Stimulated activated CD4-positive, alpha-beta T cell treated with anti-CD3 and anti-CD28 coated beads, TNF-alpha, amount 100 ng/mL, for 48 hours (primary cell): ENCODE data around the gene MARCHF3.

Source experiments
- DNase-seq, 3 donors: peaks; one replicate each; pipeline ENCODE4 v3.0.0-alpha.2; 2020; ENCODE audit warnings: low read depth in 3 of 3

Gene MARCHF3

DNA sequence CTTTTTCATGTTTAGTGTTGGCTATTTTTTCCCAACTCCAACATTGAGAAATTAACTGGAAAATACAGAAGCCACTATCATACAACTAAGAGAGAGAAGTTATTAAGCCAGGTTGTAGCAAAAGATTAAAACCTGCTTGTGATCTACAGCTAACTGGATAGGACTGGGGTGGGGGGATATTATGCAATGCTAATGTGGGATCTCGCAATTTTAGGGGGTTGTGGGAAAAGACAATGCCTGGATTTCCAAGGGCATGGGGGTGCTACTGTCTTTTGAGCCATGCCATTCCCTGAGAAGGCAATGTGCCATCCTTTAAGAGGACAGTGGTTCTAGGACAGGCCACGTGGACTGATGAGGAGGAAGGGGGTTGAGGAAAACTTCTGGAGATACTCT lies 46.5 kb downstream of the MARCHF3 start:
- no peak for DNase-seq

GRCh38 chr5:126982926-126983873 lies 47.2 kb downstream of the MARCHF3 start:
- no peak for DNase-seq

DNA sequence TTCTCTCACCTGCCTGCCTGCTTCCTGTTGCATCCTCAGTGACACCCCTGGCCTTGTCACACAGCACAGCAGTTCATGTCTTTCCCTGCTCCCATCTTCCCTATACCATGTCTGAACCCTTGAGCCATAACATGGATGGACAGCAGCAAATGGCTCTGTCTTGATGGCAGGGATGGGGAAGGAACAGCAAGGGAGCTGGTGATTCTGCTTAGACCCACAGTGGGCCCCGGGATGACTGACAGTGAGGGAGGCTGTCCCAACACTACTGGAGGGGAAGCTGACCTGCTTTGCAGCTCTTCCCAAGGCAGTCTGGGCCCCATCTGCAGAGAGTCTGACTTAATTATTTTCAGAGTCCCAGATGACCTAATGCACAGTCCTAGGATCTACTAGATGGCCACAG lies 48.2 kb downstream of the MARCHF3 start:
- DNase-seq, result no peak

DNA sequence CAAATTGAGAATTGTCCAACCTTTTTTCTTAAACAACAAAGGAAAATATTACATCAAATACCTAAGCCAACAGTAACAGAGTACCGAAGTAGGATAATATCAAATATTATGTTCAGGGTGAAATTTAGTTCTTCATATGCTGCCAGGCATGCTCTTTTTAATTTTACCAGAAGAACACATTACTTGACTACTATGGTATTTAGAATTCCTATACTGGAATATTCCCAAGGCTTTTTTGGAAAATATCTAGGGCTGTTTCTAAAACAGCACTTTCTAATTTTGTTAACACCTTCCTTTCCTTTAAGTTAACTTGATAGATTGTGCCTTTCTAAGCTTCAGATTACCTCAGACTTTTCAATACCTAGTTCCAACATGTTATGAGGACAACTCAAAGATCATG lies 48.7 kb downstream of the MARCHF3 start:
- no peak for DNase-seq

DNA sequence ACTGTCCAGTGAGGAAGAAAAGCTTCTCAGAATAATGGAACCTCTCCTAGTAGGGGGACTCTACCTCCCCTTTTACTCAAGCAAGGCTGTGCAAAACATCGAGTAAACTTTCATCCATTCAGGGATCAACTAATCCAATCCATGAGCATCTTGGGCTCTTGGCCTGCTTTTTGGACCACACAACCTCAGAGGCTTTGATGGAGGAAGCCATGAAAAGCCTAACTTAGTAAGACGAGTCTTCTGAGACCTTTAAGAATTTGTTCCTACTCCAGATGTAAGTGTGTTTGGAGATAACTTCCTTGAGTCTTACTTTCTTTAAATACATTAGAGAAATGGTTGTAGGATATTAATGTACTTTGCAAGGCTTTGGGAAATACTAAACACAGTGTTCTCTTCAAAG lies 49.1 kb downstream of the MARCHF3 start:
- DNase-seq, result no peak

DNA sequence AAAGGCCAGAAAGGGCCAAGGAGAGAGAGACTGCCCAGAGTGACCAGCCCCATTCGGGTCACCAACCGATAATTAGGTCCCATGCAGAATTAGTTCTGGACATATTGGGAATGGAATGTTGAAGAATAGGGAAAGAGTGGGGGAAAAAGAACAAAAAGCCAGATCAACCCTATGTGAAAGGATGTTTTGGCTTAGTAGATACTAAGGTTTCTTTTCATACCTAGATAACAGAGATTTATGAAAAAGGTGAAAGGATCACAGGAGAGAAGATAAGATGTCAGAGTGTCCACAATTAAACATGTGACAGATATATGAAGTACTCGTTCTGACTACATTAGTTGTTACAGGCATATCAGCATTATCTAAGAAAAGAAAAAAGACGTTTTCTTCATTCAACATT lies 52.1 kb downstream of the MARCHF3 start:
- no peak for DNase-seq

- no peak for DNase-seq
These were observed 53.7 kb downstream of the MARCHF3 start for GRCh38 chr5:126976520-126977172.

DNA sequence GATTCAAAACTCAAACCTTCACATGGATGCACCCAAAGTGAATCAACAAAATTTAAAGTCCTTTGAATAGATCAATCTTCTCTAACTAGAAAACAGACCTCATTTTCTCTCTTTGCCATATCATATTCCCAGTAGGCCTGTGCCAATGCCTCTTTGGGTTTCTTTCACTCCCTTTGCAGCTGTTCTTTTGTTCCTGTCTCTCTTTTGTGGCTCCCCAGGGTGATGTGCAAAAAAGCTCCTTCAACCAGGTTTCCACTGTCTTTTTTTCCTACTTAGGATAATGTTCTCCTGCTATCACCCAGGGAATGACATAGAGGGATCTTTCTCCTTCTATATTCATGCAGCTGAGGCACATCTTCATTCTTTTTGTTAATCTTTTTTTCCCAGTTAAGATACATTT lies 54.6 kb downstream of the MARCHF3 start:
- DNase-seq, result no peak

GRCh38 chr5:126973193-126973592 lies 57.2 kb downstream of the MARCHF3 start:
- no peak for DNase-seq

DNA sequence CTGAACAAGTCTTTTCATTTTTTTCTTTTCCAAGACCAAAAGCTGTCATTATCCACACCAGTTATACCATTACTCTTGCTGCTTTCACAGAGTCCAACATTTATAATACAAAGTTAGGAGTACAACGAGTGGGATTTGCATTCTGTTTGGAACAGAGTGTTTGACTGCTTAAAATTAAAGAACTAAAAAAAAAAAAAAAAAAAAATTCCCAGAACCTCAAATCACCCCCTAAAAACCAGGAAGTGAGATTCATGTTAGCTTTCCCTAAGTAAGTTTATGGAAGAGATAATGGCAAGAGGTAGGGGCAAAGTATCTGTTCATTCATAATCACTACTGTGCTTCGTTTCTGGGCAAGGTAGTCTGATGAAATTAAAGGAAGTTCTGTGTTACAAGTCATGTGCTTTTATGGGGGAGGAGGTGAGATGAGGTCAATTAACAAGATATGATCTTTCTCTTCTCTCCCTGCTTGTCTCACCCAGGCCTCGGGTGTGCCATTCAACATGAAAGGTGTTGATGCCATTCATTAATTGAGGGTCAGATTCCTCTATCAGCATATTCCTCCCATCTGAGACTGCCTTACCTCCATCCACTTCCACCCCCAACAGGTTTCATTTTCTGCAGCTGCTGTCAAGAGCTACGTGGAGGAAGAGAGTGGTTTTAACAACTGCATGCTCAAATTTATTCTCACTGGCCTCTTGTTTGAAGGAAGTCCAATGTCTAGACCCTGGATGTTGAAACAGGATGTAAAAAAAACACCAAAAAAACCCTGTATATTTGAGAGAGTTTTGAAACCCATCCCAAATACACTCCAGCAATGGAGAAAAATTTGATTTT lies 58.1 kb downstream of the MARCHF3 start:
- DNase-seq, result peak in 1 of 3 donors; percentile 11

DNA sequence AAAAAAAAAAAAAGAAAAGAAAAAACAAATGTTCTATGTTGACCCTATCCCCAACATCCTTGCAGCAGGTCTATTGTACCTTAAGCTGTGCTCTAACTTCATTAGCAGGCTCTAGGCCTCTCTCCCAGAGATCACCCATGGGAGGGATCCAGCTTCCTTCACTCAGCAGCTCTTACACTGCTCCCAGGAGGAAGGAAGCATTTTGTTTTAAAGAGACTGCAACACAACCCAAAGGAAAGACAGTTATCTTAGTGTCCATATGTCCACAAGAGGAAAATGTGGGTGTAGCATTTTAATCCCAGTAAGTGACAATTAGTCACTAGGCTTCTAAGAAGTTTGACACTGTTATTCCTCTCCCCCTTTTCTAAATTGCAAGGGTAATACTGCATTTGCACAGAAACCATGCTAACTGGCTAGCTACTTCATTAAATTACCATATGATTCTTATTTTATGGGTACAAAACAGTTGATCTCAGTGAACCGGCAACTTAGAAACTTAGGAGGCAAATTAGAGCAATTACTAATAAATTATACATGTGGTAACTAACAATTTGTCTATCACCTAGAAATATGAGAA lies 58.8 kb downstream of the MARCHF3 start:
- DNase-seq, result no peak

DNA sequence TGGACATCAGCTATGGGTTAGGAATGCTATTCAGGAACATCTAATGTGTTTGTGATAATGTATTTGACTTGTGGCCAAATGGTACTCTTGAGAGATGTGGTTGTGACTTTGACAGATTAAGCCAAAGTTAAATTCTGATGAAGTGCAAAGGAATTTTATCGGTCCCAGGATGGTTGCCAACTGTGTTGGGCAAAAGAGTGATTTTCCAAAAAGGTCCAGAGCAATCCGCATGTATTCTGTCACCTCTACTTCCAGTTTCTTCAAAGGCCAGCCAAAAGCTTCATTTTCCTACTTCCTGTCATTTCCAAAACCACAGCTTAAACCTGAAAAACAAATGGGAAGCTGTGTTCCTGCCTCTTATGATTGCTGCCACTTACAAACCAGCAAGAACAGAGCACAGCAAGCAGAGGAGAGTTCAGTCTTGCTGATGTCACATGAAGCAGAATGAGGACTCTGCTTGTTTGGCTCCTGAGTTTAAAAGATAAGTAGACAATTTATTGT lies 59.8 kb downstream of the MARCHF3 start:
- DNase-seq, result no peak

DNA sequence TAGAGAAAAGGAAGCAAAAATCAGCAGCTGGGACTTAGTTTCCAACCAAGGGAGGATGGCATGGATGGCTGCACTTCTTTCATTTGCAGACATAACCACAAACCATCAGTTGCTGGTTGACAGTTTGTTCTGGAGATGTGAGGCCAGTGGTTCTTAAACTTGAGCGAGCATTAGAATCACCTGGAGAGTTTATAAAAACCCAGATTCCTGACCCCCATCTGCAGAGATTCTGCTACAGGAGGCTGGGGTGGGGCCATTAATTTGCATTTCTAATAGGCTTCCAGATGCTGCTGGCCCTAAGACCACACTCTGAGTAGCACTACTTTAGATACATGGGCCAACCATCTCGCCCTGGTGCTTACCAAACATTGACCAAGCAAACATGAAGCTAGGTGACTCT lies 60.8 kb downstream of the MARCHF3 start:
- no peak for DNase-seq

- DNase-seq, result no peak
These were observed 62.4 kb downstream of the MARCHF3 start for GRCh38 chr5:126967808-126968466.

DNA sequence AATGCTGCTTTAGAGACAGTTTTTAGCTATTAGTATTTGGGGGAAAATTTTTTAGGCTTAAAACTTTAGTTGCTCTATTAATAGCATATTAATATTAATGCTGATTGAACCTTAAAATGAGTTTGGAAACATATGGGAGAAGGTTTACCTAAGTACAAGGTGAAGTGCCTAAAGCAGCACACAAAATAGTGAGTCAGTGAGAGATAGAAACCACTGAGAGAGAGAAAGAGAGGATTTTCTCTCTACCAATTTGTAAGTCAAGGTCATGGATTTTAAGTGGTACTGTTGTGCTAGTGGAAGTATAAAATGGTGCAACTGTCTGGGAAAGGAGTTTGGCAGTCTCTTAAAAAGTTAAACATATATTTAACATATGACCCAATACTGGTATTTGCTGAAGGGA lies 64.9 kb downstream of the MARCHF3 start:
- DNase-seq, result no peak

DNA sequence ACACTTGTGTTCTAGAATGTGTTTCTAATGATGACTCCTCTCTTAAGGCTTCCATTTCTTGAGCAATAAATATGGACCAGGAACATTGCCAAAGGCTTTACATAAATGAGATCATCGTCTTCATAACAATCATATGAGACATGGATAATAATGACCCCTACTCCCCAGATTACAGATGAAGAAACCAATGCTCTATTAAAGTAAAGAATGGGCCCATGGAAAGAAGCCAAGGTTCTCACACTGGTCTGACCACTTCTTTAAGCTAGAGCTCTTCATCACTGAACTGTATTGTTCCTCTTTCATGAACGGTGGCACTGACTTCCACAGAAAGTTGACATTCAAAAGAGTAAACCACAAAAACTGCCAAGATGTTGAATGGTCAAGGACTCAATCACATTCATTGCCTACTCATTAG lies 65.3 kb downstream of the MARCHF3 start:
- DNase-seq, result no peak

DNA sequence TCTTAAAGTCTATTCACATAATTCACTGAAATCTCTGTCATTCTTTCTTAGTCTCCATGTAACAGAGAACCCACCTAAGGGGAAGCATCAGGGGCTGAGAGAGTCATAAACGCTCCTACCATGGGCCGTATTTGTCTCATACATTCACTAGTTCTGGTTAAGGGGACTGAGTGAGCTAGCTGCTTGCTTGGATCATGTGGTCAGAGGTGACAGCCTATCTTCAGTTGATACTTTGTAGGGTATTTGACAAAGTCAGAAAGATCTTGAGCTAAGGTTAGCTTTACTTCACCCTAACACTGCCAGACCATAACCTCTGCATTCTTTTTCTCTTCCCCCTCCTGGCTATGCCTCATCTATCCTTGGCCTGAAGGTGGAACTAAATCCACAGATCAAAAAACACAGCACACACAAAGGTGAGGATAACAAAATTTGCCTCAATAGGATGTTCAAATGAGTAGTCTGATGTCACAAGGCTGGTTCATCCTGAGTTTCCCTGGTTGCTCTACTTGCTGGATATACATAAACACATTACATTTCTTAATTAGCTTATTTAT lies 66.5 kb downstream of the MARCHF3 start:
- DNase-seq, result no peak

GRCh38 chr5:126961702-126962101 lies 68.7 kb downstream of the MARCHF3 start:
- DNase-seq, result no peak

GRCh38 chr5:126961128-126961527 lies 69.2 kb downstream of the MARCHF3 start:
- no peak for DNase-seq

- no peak for DNase-seq
These were observed 71.2 kb downstream of the MARCHF3 start for GRCh38 chr5:126959188-126959587.

DNA sequence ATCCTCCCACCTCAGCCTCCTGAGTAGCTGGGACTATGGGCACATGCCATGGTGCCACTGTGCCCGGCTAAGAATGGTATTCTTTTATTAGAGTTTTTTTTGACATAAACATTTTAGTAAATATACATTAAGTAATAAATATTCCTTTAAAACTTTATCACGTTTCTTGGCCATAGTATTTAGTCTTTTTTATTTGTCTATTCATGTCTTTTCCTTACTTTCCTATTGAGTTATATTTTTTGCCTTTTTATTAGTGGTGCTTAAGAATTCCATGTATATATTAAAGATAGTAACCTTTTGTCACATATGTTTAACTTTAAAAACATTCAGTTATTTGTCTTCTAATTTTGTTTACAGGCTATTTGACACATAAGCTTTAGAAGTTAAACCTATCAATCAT lies 73.4 kb downstream of the MARCHF3 start:
- DNase-seq, result no peak
